BLaER1 (cell line): ENCODE measurements around the gene DHX32.

Experiments used
- H3K27ac ChIP-seq: shearing (Covaris generic); formaldehyde crosslinking; 2 replicates; pipeline ENCODE4 v1.8.1; 2022
- H3K27me3 ChIP-seq: shearing (Covaris generic); formaldehyde crosslinking; 2 replicates; pipeline ENCODE4 v1.8.1; 2022
- H3K36me3 ChIP-seq: shearing (Covaris generic); formaldehyde crosslinking; 2 replicates; pipeline ENCODE4 v1.8.1; 2022
- H3K4me1 ChIP-seq: shearing (Covaris generic); formaldehyde crosslinking; 2 replicates; pipeline ENCODE4 v1.8.1; 2022
- H3K4me2 ChIP-seq: shearing (Covaris generic); formaldehyde crosslinking; 2 replicates; pipeline ENCODE4 v1.8.1; 2022
- H3K4me3 ChIP-seq: shearing (Covaris generic); formaldehyde crosslinking; 2 replicates; pipeline ENCODE4 v1.8.1; 2022
- H3K9ac ChIP-seq: shearing (Covaris generic); formaldehyde crosslinking; 2 replicates; pipeline ENCODE4 v1.8.1; 2022
- H3K9me3 ChIP-seq: shearing (Covaris generic); formaldehyde crosslinking; 2 replicates; pipeline ENCODE4 v1.8.1; 2022
- H4K20me1 ChIP-seq: shearing (Covaris generic); formaldehyde crosslinking; 2 replicates; pipeline ENCODE4 v1.8.1; 2022
- Cebpa-rat ChIP-seq: shearing (Covaris generic); IDR thresholded peaks from 2 replicates; pipeline ENCODE4 v1.8.1; 2022

The DHX32 gene

GRCh38 chr10:125802739-125803138, 78.4 kb downstream of the DHX32 start:
- Histone ChIP-seq H3K36me3 (peaks cover 74% of the 10 kb centered on the region), H4K20me1 (no peaks in the 10 kb centered on the region), H3K4me2 (peak overlapping the region; percentile 75), H3K27me3 (no peaks in the 10 kb centered on the region), H3K27ac (peak overlapping the region; percentile 14; the same call in 1 of the 2 replicates), H3K4me3 (no peak overlapping the region), H3K9me3 (peaks cover 10% of the 10 kb centered on the region; the same call in 1 of the 2 replicates), H3K4me1 (peaks cover 48% of the 10 kb centered on the region), H3K9ac (no peak overlapping the region)
- no peak for TF ChIP-seq Cebpa-rat

DNA sequence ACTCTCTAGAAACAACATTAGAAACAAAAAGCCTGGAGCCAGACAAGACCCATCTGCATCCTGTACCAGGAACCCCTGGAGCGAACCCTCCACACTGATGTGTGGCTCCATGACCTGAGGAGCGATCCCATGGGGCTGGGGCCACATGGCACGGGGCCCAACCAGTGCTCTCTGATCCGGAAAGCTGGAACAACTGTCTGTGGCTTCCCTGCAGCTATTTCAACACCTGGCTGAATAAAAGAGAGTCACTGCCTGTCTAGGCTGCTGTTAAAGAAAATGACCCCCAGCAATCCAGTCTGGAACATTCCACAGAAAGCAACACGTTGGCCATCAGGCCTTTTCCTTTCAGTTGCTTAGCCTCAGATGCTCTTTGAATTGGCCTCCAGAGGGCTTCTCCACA, 79.0 kb downstream of the DHX32 start:
- H3K36me3 ChIP-seq, result peaks cover 74% of the 10 kb centered on the region
- no peak overlapping the region for H3K9ac ChIP-seq
- peak overlapping the region; percentile 14 for H3K27ac ChIP-seq
- no peak overlapping the region for H3K4me3 ChIP-seq
- H3K9me3 ChIP-seq, result peaks cover 10% of the 10 kb centered on the region; the same call in 1 of the 2 replicates
- H3K4me2 ChIP-seq, result peak overlapping the region; percentile 75
- no peaks in the 10 kb centered on the region for H4K20me1 ChIP-seq
- peaks cover 48% of the 10 kb centered on the region for H3K4me1 ChIP-seq
- TF ChIP-seq Cebpa-rat, result no peak
- no peaks in the 10 kb centered on the region for H3K27me3 ChIP-seq

- H3K4me1 ChIP-seq, result peaks cover 49% of the 10 kb centered on the region
- no peak overlapping the region for H3K27ac ChIP-seq
- H3K36me3 ChIP-seq, result peaks cover 74% of the 10 kb centered on the region
- peak overlapping the region; percentile 75 for H3K4me2 ChIP-seq
- H3K27me3 ChIP-seq, result no peaks in the 10 kb centered on the region
- no peaks in the 10 kb centered on the region for H4K20me1 ChIP-seq
- H3K4me3 ChIP-seq, result no peak overlapping the region
- peaks cover 10% of the 10 kb centered on the region; the same call in 1 of the 2 replicates for H3K9me3 ChIP-seq
- no peak overlapping the region for H3K9ac ChIP-seq
- no peak for TF ChIP-seq Cebpa-rat
These were observed 79.5 kb downstream of the DHX32 start for GRCh38 chr10:125801574-125801973.

DNA sequence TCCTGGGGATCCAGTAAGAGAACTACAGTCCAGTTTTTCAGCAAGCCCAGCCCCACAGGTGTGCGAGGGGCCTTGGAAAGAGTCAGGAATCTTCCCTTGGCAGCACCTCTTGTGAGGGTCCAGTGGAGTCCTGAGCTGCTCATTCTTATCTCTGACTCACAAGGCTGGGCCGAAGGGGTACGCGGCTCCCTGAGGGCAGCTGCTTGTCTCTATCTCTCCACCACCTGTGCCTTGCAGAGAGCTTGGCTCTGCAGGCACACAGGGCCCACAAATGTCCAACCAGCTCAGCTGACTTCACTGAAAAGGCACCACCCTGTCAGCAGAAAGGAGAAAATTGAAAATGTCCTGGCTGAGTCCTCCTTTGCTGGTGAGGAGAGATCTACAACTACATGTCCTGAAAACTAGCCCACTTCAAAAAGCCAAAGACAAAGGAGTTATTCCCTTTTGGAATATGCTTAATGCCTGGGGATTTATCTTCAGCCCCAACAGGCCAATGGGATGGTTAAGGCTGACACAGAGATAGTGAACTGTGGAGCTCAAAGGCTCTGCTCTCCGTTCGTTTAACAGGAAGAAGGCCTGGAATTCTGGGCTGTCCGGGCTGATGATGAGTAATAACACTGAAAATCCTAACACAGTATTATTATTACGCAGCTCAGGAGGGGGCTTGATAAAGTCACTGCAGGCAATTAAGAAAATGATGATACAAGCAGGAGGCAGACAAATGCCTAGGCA, 81.5 kb downstream of the DHX32 start:
- Histone ChIP-seq H3K4me3 (no peak overlapping the region), H3K9ac (no peak overlapping the region), H3K36me3 (peaks cover 72% of the 10 kb centered on the region), H3K9me3 (peaks cover 10% of the 10 kb centered on the region; the same call in 1 of the 2 replicates), H3K4me1 (peaks cover 66% of the 10 kb centered on the region), H4K20me1 (0 out of 2 replicates have a peak, but pooled peaks cover 5% of the 10 kb centered on the region), H3K27me3 (no peaks in the 10 kb centered on the region), H3K4me2 (peak overlapping the region; percentile 57), H3K27ac (no peak overlapping the region)
- TF ChIP-seq Cebpa-rat, result no peak

DNA sequence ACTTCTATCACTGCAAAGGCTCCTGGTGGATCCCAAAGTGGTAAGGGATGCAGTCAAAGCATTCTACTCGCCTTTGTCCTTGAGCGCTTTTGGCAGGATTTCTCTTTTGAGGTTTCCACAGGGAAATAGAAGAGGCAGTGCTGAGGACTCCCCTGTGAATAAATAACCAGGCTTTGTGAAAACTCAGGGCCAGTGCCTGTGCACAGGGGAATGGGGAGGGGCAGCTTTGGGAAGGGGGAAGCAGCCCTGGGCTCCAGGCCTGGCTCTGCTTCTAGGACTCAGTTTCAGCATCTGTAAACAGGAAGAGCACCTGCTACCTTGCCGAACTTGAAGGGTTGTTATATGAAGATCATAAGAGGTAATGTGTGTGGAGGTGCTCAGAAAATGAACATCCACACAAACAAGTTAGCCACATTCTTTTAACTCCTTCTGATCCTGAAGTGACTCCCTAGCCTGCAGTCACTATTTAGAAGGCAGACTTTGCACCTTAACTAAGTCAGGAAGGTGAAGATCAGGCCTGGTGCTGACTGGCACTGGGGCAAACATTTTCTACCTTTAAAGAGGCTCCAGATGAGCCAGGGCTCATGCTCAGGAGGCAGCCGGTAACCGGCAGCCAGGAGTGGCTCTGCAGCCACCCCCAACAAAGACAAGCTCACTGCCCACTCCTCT, 83.0 kb downstream of the DHX32 start:
- Histone ChIP-seq H3K9ac (no peak overlapping the region), H3K4me3 (no peak overlapping the region), H3K4me2 (no peak overlapping the region), H3K4me1 (peaks cover 59% of the 10 kb centered on the region), H3K27me3 (no peaks in the 10 kb centered on the region), H4K20me1 (0 out of 2 replicates have a peak, but pooled peaks cover 5% of the 10 kb centered on the region), H3K36me3 (peaks cover 71% of the 10 kb centered on the region), H3K9me3 (peaks cover 10% of the 10 kb centered on the region; the same call in 1 of the 2 replicates), H3K27ac (no peak overlapping the region)
- TF ChIP-seq Cebpa-rat, result no peak

GRCh38 chr10:125797424-125797823, 83.7 kb downstream of the DHX32 start:
- H3K4me3 ChIP-seq, result no peak overlapping the region
- no peak for TF ChIP-seq Cebpa-rat
- peaks cover 10% of the 10 kb centered on the region; the same call in 1 of the 2 replicates for H3K9me3 ChIP-seq
- no peaks in the 10 kb centered on the region for H3K27me3 ChIP-seq
- peaks cover 52% of the 10 kb centered on the region for H3K4me1 ChIP-seq
- H3K36me3 ChIP-seq, result peaks cover 77% of the 10 kb centered on the region
- no peak overlapping the region for H3K27ac ChIP-seq
- H3K9ac ChIP-seq, result no peak overlapping the region
- no peak overlapping the region for H3K4me2 ChIP-seq
- 0 out of 2 replicates have a peak, but pooled peaks cover 5% of the 10 kb centered on the region for H4K20me1 ChIP-seq

DNA sequence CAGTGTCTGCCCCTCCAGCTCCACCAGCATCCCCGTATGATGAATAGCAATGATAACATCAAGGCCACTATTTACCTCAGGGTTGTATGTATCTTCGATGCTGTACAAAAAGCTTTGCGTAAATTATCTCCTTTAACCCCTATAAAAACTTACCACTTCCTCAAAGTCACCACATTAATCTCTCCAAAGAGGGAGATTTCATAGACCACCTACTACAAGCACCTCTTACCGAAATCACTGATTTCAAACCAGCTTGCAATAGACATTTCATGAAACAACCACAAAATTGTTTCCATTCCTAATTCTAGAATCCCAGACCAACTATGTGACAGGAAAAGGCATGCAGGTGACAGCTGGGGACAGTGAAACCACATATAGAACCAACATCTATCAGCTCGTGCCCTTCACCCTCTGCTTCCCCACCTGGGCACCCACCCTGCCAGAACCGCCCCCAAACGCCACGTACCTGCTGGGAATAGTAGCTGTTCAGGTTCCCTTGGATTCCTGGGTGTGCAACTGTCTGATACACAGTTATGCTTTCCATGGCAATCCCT, 85.4 kb downstream of the DHX32 start:
- H3K4me2 ChIP-seq, result peak overlapping the region; percentile 49
- peaks cover 83% of the 10 kb centered on the region for H3K36me3 ChIP-seq
- peak overlapping the region; percentile 51 for H3K27ac ChIP-seq
- H4K20me1 ChIP-seq, result 0 out of 2 replicates have a peak, but pooled peaks cover 5% of the 10 kb centered on the region
- peaks cover 6% of the 10 kb centered on the region; the same call in 1 of the 2 replicates for H3K9me3 ChIP-seq
- peaks cover 40% of the 10 kb centered on the region for H3K4me1 ChIP-seq
- TF ChIP-seq Cebpa-rat, result no peak
- no peak overlapping the region for H3K4me3 ChIP-seq
- no peaks in the 10 kb centered on the region for H3K27me3 ChIP-seq
- H3K9ac ChIP-seq, result no peak overlapping the region; the same call in 1 of the 2 replicates

DNA sequence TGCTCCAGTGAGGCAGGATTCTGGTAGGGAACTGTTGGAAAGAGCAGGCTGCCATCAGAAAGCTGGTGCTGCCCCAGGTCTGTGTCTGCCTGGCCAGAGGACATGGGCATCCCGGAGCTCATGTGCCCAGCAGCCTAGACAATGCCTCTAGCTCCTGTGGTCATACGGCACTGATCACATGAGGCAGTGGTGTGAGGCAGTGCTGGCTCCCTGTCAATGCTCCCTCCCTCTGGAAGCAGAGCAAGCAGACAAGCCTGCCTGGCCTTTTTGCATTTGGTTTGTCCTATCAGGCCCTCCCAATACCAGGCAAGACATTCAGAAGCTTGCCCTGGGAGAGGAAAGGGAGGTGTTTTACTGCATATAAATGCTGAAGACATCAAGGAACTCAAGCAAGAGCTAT, 86.0 kb downstream of the DHX32 start:
- peak overlapping the region; percentile 49 for H3K4me2 ChIP-seq
- 0 out of 2 replicates have a peak, but pooled peaks cover under 1% of the 10 kb centered on the region for H3K9me3 ChIP-seq
- peak overlapping the region; percentile 51 for H3K27ac ChIP-seq
- H3K36me3 ChIP-seq, result peaks cover 77% of the 10 kb centered on the region
- 0 out of 2 replicates have a peak, but pooled peaks cover 5% of the 10 kb centered on the region for H4K20me1 ChIP-seq
- peaks cover 40% of the 10 kb centered on the region for H3K4me1 ChIP-seq
- TF ChIP-seq Cebpa-rat, result no peak
- no peak overlapping the region for H3K4me3 ChIP-seq
- no peaks in the 10 kb centered on the region for H3K27me3 ChIP-seq
- H3K9ac ChIP-seq, result no peak overlapping the region; the same call in 1 of the 2 replicates

- peaks cover 81% of the 10 kb centered on the region for H3K36me3 ChIP-seq
- H3K9me3 ChIP-seq, result no peaks in the 10 kb centered on the region
- no peaks in the 10 kb centered on the region for H3K27me3 ChIP-seq
- no peak for TF ChIP-seq Cebpa-rat
- H3K4me3 ChIP-seq, result no peak overlapping the region
- H3K27ac ChIP-seq, result no peak overlapping the region
- H4K20me1 ChIP-seq, result 0 out of 2 replicates have a peak, but pooled peaks cover 5% of the 10 kb centered on the region
- H3K4me1 ChIP-seq, result peaks cover 32% of the 10 kb centered on the region
- no peak overlapping the region for H3K4me2 ChIP-seq
- no peak overlapping the region for H3K9ac ChIP-seq
These were observed 88.5 kb downstream of the DHX32 start for GRCh38 chr10:125792342-125793300.
